PC-3 (cell line): ENCODE results near the gene CLEC1B. TPM values are rescaled to one million over a fixed set of nuclear protein-coding genes. Genes with fewer than 3 reads are reported as not detected.

Experiments used
- ATAC-seq: fragments of 200-7000 bp; cut with Tn5 transposase; 2 replicates; pipeline ENCODE4 v1.9.1; 2020; ENCODE audit warnings: mild to moderate bottlenecking, moderate library complexity
- BruUV-seq: library from RNA; stranded (reverse); fragments of 400-500 nt; replicated peaks from 2 replicates; lab custom pipeline; 2021; lab: Mats Ljungman, UMichigan
- CTCF ChIA-PET: fragments of 300-600 bp; sonication (Branson Sonifier 250); formaldehyde crosslinking; loops from one replicate; lab custom pipeline; 2022; ENCODE audit warnings: antibody characterized with exemption; lab: Charles Lee
- POLR2A ChIA-PET: fragments of 300-600 bp; sonication (Branson Sonifier 250); formaldehyde crosslinking; loops from one replicate; lab custom pipeline; 2022; ENCODE audit warnings: antibody characterized with exemption; ENCODE audit not compliant: unreplicated experiment; lab: Charles Lee
- DNase-seq: peaks from one replicate; pipeline ENCODE4 v3.0.0-alpha.2; 2015
- H2AFZ ChIP-seq: fragments of 300-600 bp; sonication (generic); 2 replicates; pipeline ENCODE4 v1.6.0; 2016; ENCODE audit warnings: antibody characterized with exemption, low read length
- H3F3A ChIP-seq: fragments of 300-600 bp; sonication (generic); one replicate; pipeline ENCODE4 v1.6.0; 2017; ENCODE audit warnings: antibody characterized with exemption, low read length, control low read depth, mild to moderate bottlenecking; ENCODE audit not compliant: unreplicated experiment
- H3K27ac ChIP-seq: fragments of 300-600 bp; sonication (generic); 2 replicates; pipeline ENCODE4 v1.5.1; 2016; ENCODE audit warnings: mild to moderate bottlenecking, low read length
- H3K27me3 ChIP-seq: fragments of 300-600 bp; sonication (generic); 2 replicates; pipeline ENCODE4 v1.6.1; 2016; ENCODE audit warnings: low read length, mixed read lengths
- H3K36me3 ChIP-seq: fragments of 300-600 bp; sonication (generic); 2 replicates; pipeline ENCODE4 v1.6.1; 2016; ENCODE audit warnings: low read depth, mixed run types, low read length, mixed read lengths
- H3K4me1 ChIP-seq: fragments of 300-600 bp; sonication (generic); 2 replicates; pipeline ENCODE4 v1.5.1; 2016; ENCODE audit warnings: low read length; ENCODE audit not compliant: insufficient read depth
- H3K4me2 ChIP-seq: fragments of 300-600 bp; sonication (generic); 2 replicates; pipeline ENCODE4 v1.6.0; 2016; ENCODE audit warnings: low read length
- H3K4me3 ChIP-seq: fragments of 300-600 bp; sonication (generic); 2 replicates; pipeline ENCODE4 v1.5.1; 2016; ENCODE audit warnings: mild to moderate bottlenecking, low read length, mixed read lengths
- H3K79me2 ChIP-seq: fragments of 300-600 bp; sonication (generic); 2 replicates; pipeline ENCODE4 v1.6.1; 2017; ENCODE audit warnings: low read length, mixed read lengths
- H3K9ac ChIP-seq: fragments of 300-600 bp; sonication (generic); 2 replicates; pipeline ENCODE4 v1.6.0; 2016; ENCODE audit warnings: mild to moderate bottlenecking, low read length
- H3K9me2 ChIP-seq: fragments of 300-600 bp; sonication (generic); replicated peaks from 2 replicates; pipeline ENCODE4 v1.6.1; 2016; ENCODE audit warnings: mixed run types, low read length, mixed read lengths
- H3K9me3 ChIP-seq: fragments of 300-600 bp; sonication (generic); 2 replicates; pipeline ENCODE4 v1.6.1; 2016; ENCODE audit warnings: low read length, mixed read lengths
- H4K20me1 ChIP-seq: fragments of 300-600 bp; sonication (generic); 2 replicates; pipeline ENCODE4 v1.6.1; 2016; ENCODE audit warnings: low read length, mixed read lengths
- EZH2 ChIP-seq: fragments of 300-600 bp; sonication (generic); IDR thresholded peaks from one replicate; pipeline ENCODE4 v1.6.1; 2017; ENCODE audit warnings: antibody characterized with exemption, mild to moderate bottlenecking, low read length; ENCODE audit not compliant: unreplicated experiment
- EZH2phosphoT487 ChIP-seq: fragments of 300-600 bp; sonication (generic); IDR thresholded peaks from 2 replicates; pipeline ENCODE4 v1.6.1; 2018; ENCODE audit warnings: mild to moderate bottlenecking, antibody characterized with exemption, low read length, borderline replicate concordance
- intact Hi-C: fragments of 100-400 bp; cut with micrococcal nuclease; formaldehyde crosslinking; loops from 2 replicates; pipeline ENCODE4 v1.9.0; 2023
- total RNA-seq: library from RNA; depleted of rRNA; stranded (reverse); fragments of >200 nt; gene quantifications from 2 replicates; pipeline ENCODE4 v1.2.3, GENCODE V29; 2014
- TF ChIP-seq, protein P1 (sequence below): fragments of 300-600 bp; sonication (generic); conservative IDR thresholded peaks from 2 replicates; pipeline ENCODE4 v1.5.1; 2017; ENCODE audit warnings: antibody characterized with exemption, low read depth, mild to moderate bottlenecking, low read length

CLEC1B gene
- total RNA-seq, 1 experiment from 2014 or later, result not detected

DNA sequence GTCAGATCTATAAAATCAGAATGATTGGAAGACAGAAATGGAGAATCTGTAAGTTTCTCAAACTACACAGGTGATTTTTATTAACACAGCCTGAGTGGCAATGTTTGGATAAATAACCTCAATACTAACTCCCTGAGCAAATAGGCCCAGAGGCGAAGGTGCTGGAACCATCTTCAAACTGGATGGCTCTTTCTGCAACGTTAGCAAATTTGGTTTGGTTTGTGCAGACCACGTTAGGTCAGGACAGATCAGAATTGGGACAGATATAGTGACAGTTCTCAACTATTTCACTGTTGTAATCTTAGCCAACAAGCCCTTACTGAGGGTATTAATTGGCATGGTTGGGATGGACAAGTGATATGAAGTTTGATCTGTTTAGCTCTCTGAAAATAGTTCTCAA is 22.4 kb upstream of the CLEC1B start:
- Histone ChIP-seq H3K27me3 (no peaks in the 10 kb centered on the region), H3K9me2 (no peaks in the 10 kb centered on the region), H3F3A (no peaks in the 10 kb centered on the region), H3K9me3 (no peaks in the 10 kb centered on the region), H2AFZ (no peak overlapping the region), H3K79me2 (no peaks in the 10 kb centered on the region), H3K4me1 (peaks cover 11% of the 10 kb centered on the region), H3K27ac (no peak overlapping the region), H3K9ac (no peak overlapping the region), H4K20me1 (no peaks in the 10 kb centered on the region), H3K4me2 (no peak overlapping the region), H3K36me3 (no peaks in the 10 kb centered on the region), H3K4me3 (no peak overlapping the region)
- DNase-seq (no peak), ATAC-seq (no peak)
- ChIA-PET CTCF (no interaction called here), POLR2A (no interaction called here)
- intact Hi-C loops, result no loop called here
- no TSS peak for BruUV-seq
- TF ChIP-seq, protein P1, sequence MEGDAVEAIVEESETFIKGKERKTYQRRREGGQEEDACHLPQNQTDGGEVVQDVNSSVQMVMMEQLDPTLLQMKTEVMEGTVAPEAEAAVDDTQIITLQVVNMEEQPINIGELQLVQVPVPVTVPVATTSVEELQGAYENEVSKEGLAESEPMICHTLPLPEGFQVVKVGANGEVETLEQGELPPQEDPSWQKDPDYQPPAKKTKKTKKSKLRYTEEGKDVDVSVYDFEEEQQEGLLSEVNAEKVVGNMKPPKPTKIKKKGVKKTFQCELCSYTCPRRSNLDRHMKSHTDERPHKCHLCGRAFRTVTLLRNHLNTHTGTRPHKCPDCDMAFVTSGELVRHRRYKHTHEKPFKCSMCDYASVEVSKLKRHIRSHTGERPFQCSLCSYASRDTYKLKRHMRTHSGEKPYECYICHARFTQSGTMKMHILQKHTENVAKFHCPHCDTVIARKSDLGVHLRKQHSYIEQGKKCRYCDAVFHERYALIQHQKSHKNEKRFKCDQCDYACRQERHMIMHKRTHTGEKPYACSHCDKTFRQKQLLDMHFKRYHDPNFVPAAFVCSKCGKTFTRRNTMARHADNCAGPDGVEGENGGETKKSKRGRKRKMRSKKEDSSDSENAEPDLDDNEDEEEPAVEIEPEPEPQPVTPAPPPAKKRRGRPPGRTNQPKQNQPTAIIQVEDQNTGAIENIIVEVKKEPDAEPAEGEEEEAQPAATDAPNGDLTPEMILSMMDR, result no peak
- TF ChIP-seq EZH2 (no peak), EZH2phosphoT487 (no peak)

DNA sequence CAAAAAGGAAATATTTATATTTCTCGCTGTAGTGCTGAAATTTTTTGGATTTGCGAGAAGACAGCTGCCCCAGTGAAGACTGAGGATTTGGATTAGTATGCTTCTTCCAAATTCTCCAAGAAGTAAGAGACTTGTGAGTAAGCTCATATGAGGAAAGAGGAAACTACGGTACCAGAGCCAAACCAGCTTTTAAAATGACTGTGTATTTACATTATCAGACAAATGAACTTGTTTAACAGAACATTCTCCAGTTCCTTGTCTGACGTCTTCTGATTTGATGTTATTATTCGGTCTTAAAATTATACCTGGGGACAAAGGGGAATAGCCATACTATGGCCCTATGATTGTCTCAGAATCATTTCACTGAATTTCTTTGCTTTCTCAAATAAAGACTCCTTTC is 19.5 kb upstream of the CLEC1B start:
- no peak overlapping the region for H3K9ac ChIP-seq
- H3K9me2 ChIP-seq, result no peaks in the 10 kb centered on the region
- no peak for TF ChIP-seq EZH2
- TF ChIP-seq, protein P1, result no peak
- no peak overlapping the region for H3K4me3 ChIP-seq
- no peaks in the 10 kb centered on the region for H3K27me3 ChIP-seq
- H3K9me3 ChIP-seq, result no peaks in the 10 kb centered on the region
- BruUV-seq, result no TSS peak
- ChIA-PET CTCF (no interaction called here), POLR2A (interaction anchor here (0.6 kb wide), 1 partner anchor 13 kb away, joined by 4 read pairs; no protein-coding TSS in a partner anchor)
- H4K20me1 ChIP-seq, result no peaks in the 10 kb centered on the region
- no peaks in the 10 kb centered on the region for H3K36me3 ChIP-seq
- 0 out of 2 replicates have a peak overlapping the region, but pooled peaks have one; percentile 28 for H2AFZ ChIP-seq
- intact Hi-C loops, result no loop called here
- peak; percentile 42 for DNase-seq
- H3K79me2 ChIP-seq, result no peaks in the 10 kb centered on the region
- peaks cover 11% of the 10 kb centered on the region for H3K4me1 ChIP-seq
- no peak overlapping the region for H3K27ac ChIP-seq
- no peaks in the 10 kb centered on the region for H3F3A ChIP-seq
- peak; percentile 59 for ATAC-seq
- no peak overlapping the region for H3K4me2 ChIP-seq

DNA sequence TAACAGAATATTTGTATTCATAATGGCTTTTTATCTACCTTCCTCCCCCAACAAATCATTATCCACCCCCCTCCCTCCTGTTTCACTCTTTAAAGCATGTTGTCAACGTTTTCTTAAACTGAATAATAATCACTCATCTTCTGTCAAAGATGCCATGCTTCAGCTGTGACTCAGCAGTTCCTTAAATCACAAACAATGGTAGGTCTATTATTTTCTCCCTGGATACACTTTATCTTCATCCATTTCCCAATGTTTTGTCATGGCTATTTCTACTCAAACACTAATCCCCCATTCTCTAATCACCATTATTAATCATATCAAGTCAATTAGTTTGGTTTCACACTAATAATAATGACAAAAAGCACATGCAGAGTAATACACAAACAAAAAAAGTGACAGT is 18.0 kb upstream of the CLEC1B start:
- Histone ChIP-seq H3K27me3 (no peaks in the 10 kb centered on the region), H3F3A (no peaks in the 10 kb centered on the region), H3K36me3 (no peaks in the 10 kb centered on the region), H3K9me2 (no peaks in the 10 kb centered on the region), H4K20me1 (no peaks in the 10 kb centered on the region), H3K79me2 (no peaks in the 10 kb centered on the region), H2AFZ (no peak overlapping the region; the same call in 1 of the 2 replicates), H3K27ac (peak overlapping the region; percentile 21; the same call in 1 of the 2 replicates), H3K9me3 (no peaks in the 10 kb centered on the region), H3K4me3 (no peak overlapping the region), H3K4me2 (no peak overlapping the region), H3K4me1 (peaks cover 11% of the 10 kb centered on the region), H3K9ac (no peak overlapping the region)
- TF ChIP-seq, protein P1, result no peak
- no peak for TF ChIP-seq EZH2
- TF ChIP-seq EZH2phosphoT487, result no peak
- ChIA-PET POLR2A (no interaction called here), CTCF (no interaction called here)
- intact Hi-C loops, result loop anchor here (2.0 kb wide), 1 partner anchor 14 kb away; the partner anchor contains the start of gene CLEC9A
- DNase-seq (peak; percentile 54), ATAC-seq (peak; percentile 65)
- BruUV-seq, result no TSS peak
